A549 (cell line): Measurements from ENCODE around the gene ARHGEF18.

Source experiments
- BHLHE40 ChIP-seq: IDR thresholded peaks from 2 replicates; pipeline ENCODE4 v1.6.1; 2012; ENCODE audit warnings: low read depth, low read length, inconsistent platforms
- CTCF ChIP-seq: fragments of >200 bp; sonication (Bioruptor Twin); formaldehyde crosslinking; IDR thresholded peaks from 3 replicates; pipeline ENCODE4 v1.5.1; 2016
- ESRRA ChIP-seq: fragments of 150-350 bp; IDR thresholded peaks from 2 replicates; pipeline ENCODE4 v1.6.1; 2014; ENCODE audit warnings: mild to moderate bottlenecking, low read length, borderline replicate concordance
- GATA3 ChIP-seq: IDR thresholded peaks from 2 replicates; pipeline ENCODE4 v1.6.1; 2012; ENCODE audit warnings: borderline replicate concordance
- JUN ChIP-seq, 2 experiments: fragments of >200 bp; sonication (Bioruptor Twin); formaldehyde crosslinking; IDR thresholded peaks; 2 replicates in 1 of 2; 3 replicates in 1 of 2; pipeline ENCODE4 v1.6.1; 2016 to 2017
- MAX ChIP-seq: IDR thresholded peaks from 2 replicates; pipeline ENCODE4 v1.6.1; 2012
- PHF8 ChIP-seq: fragments of 200-600 bp; sonication (generic); IDR thresholded peaks from 2 replicates; pipeline ENCODE4 v1.6.1; 2016; ENCODE audit warnings: low read depth, mild to moderate bottlenecking, antibody characterized with exemption, moderate library complexity, borderline replicate concordance
- POLR2A ChIP-seq: IDR thresholded peaks from 2 replicates; pipeline ENCODE4 v1.6.1; 2012; ENCODE audit warnings: mild to moderate bottlenecking, low read length
- RAD21 ChIP-seq, 2 experiments: fragments of >200 bp in 1 of 2; sonication (Bioruptor Twin) in 1 of 2; formaldehyde crosslinking in 1 of 2; IDR thresholded peaks in 1 of 2; conservative IDR thresholded peaks in 1 of 2; 2 replicates in 1 of 2; 3 replicates in 1 of 2; pipeline ENCODE4 v1.6.1; 2012 to 2018; ENCODE audit warnings: inconsistent platforms in 1 of 2
- RFX5 ChIP-seq: fragments of 450-650 bp; IDR thresholded peaks from 2 replicates; pipeline ENCODE4 v1.7.1; 2014; ENCODE audit warnings: antibody characterized with exemption, mild to moderate bottlenecking, moderate library complexity
- SMC3 ChIP-seq: fragments of >200 bp; sonication (Bioruptor Twin); formaldehyde crosslinking; IDR thresholded peaks from 3 replicates; pipeline ENCODE4 v1.6.1; 2018; ENCODE audit warnings: inconsistent platforms
- SREBF2 ChIP-seq: fragments of 450-650 bp; IDR thresholded peaks from 2 replicates; pipeline ENCODE4 v1.6.1; 2014; ENCODE audit warnings: mild to moderate bottlenecking, moderate library complexity
- TF ChIP-seq, protein P1 (sequence below): IDR thresholded peaks from 2 replicates; pipeline ENCODE4 v1.6.1; 2012; ENCODE audit warnings: low read depth, borderline replicate concordance
- TF ChIP-seq, protein P2 (sequence below): fragments of 450-650 bp; IDR thresholded peaks from 2 replicates; pipeline ENCODE4 v1.6.1; 2014; ENCODE audit warnings: antibody characterized with exemption

GRCh38 chr19:7372810-7373209, 24.1 kb downstream of the ARHGEF18 start:
- no peak for TF ChIP-seq SREBF2
- no peak for TF ChIP-seq SMC3
- no peak for TF ChIP-seq BHLHE40
- no peak for TF ChIP-seq POLR2A
- TF ChIP-seq MAX = no peak
- no peak for TF ChIP-seq CTCF
- no peak for TF ChIP-seq GATA3
- TF ChIP-seq JUN (IDR thresholded peaks at IDR 0.05) = no peak
- TF ChIP-seq, protein P1, sequence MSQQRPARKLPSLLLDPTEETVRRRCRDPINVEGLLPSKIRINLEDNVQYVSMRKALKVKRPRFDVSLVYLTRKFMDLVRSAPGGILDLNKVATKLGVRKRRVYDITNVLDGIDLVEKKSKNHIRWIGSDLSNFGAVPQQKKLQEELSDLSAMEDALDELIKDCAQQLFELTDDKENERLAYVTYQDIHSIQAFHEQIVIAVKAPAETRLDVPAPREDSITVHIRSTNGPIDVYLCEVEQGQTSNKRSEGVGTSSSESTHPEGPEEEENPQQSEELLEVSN = no peak
- no peak for TF ChIP-seq PHF8
- no peak for TF ChIP-seq RFX5
- no peak for TF ChIP-seq RAD21 (conservative IDR thresholded peaks at IDR 0.05 in 1 of 2, IDR thresholded peaks at IDR 0.05 in 1 of 2)
- TF ChIP-seq ESRRA = no peak
- TF ChIP-seq, protein P2, sequence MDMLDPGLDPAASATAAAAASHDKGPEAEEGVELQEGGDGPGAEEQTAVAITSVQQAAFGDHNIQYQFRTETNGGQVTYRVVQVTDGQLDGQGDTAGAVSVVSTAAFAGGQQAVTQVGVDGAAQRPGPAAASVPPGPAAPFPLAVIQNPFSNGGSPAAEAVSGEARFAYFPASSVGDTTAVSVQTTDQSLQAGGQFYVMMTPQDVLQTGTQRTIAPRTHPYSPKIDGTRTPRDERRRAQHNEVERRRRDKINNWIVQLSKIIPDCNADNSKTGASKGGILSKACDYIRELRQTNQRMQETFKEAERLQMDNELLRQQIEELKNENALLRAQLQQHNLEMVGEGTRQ = no peak
